Spleen (tissue), 11 donors: ENCODE data around the gene PHACTR1. TPM values are rescaled to one million over a fixed set of nuclear protein-coding genes. Genes with fewer than 3 reads are reported as not detected.

ENCODE experiments used
- DNase-seq: peaks from one replicate; pipeline ENCODE4 v3.0.0-alpha.2; 2020
- H3K27ac ChIP-seq, 8 donors: fragments of 200-600 bp; sonication (generic) in 7 of 8; 1 replicate in 4 of 8; 2 replicates in 4 of 8; pipeline versions ENCODE4 v1.5.0 to v1.8.0; 2016 to 2021; ENCODE audit warnings: inconsistent platforms in 4 of 8, mild to moderate bottlenecking in 4 of 8, moderate library complexity in 1 of 8
- H3K27me3 ChIP-seq, 7 donors: fragments of 200-600 bp; sonication (generic) in 6 of 7; replicated peaks in 1 of 7; 1 replicate in 4 of 7; 2 replicates in 3 of 7; pipeline versions ENCODE4 v1.5.0 to v1.8.0; 2016 to 2021; ENCODE audit warnings: inconsistent platforms in 3 of 7, mild to moderate bottlenecking in 1 of 7
- H3K36me3 ChIP-seq, 6 donors: fragments of 200-600 bp; sonication (generic) in 5 of 6; 1 replicate in 4 of 6; 2 replicates in 2 of 6; pipeline versions ENCODE4 v1.5.0 to v1.8.0; 2016 to 2021; ENCODE audit warnings: inconsistent platforms in 2 of 6
- H3K4me1 ChIP-seq, 6 donors: fragments of 200-600 bp; sonication (generic) in 5 of 6; 1 replicate in 3 of 6; 2 replicates in 3 of 6; pipeline versions ENCODE4 v1.5.0 to v1.8.0; 2016 to 2021; ENCODE audit warnings: inconsistent platforms in 3 of 6
- H3K4me3 ChIP-seq, 8 donors: fragments of 200-600 bp; sonication (generic) in 7 of 8; 1 replicate in 4 of 8; 2 replicates in 4 of 8; pipeline versions ENCODE4 v1.5.0 to v1.8.0; 2016 to 2021; ENCODE audit warnings: inconsistent platforms in 4 of 8, mild to moderate bottlenecking in 4 of 8, moderate library complexity in 2 of 8
- H3K9me3 ChIP-seq, 8 donors: fragments of 200-600 bp; sonication (generic) in 7 of 8; 1 replicate in 4 of 8; 2 replicates in 4 of 8; pipeline versions ENCODE4 v1.5.0 to v1.8.0; 2016 to 2021; ENCODE audit warnings: inconsistent platforms in 4 of 8
- POLR2A ChIP-seq, 3 donors: fragments of 450-650 bp; IDR thresholded peaks; one replicate each; pipeline ENCODE4 v1.5.1; 2017; ENCODE audit warnings: antibody characterized with exemption in 3 of 3, mild to moderate bottlenecking in 1 of 3
- POLR2AphosphoS5 ChIP-seq, 3 donors: sonication (generic); formaldehyde crosslinking; IDR thresholded peaks; one replicate each; pipeline ENCODE4 v1.5.1; 2017; ENCODE audit warnings: antibody characterized with exemption in 3 of 3
- WGBS, 5 donors: extraction: QIAGEN DNeasy Blood & Tissue Kit in 3 of 5; methylation state at CpG; one replicate each; pipeline versions ENCODE4 v1.1.5 to v1.1.7; 2013 to 2018; 5-methylcytosine and 5-hydroxymethylcytosine counted together
- intact Hi-C: fragments of 100-400 bp; cut with DNase I; formaldehyde crosslinking; loops from one replicate; pipeline ENCODE4 v1.15.0; 2023; ENCODE audit warnings: low total_unique reads
- polyA plus RNA-seq, 3 donors: library from polyadenylated mRNA; stranded (reverse); fragments of 200-250 nt; gene quantifications; one replicate each; pipeline ENCODE4 v1.2.1, GENCODE V29; 2013
- total RNA-seq, 7 donors: library from RNA; depleted of rRNA in 3 of 7; stranded (reverse); fragments of >200 nt in 3 of 7; fragmentation: NEBNext Ultra II Directional in 4 of 7; extraction: Animal tissue kit (Norgen Biotek cat#: 25700) in 4 of 7; gene quantifications; one replicate each; pipeline versions ENCODE4 v1.1.0 to v1.2.1, GENCODE V29; 2016 to 2021
- TF ChIP-seq, protein P1 (sequence below), 11 experiments: fragments of 200-600 bp in 7 of 11; fragments of 450-650 bp in 4 of 11; sonication (generic) in 4 of 11; IDR thresholded peaks in 8 of 11; conservative IDR thresholded peaks in 3 of 11; 1 replicate in 7 of 11; 2 replicates in 4 of 11; pipeline versions ENCODE4 v1.4.0 to v1.8.0; 2016 to 2021; ENCODE audit warnings: antibody characterized with exemption in 11 of 11, inconsistent platforms in 4 of 11, mild to moderate bottlenecking in 1 of 11
- donor health status: healthy with polysubstance abuse.
- donor health status: DM: no; HTN: no; CAD: no; lungs with moderate emphysema.
- donor health status: DM: no; HTN: no; CAD: no.
- donor health status: Bipolar disorder and iron deficiency.
- donor health status: healthy.
- donor health status: DM: no; HTN: no; CAD: no.
- donor health status: DM: yes; HTN: yes; CAD: no.

Gene PHACTR1
- total and polyA plus RNA-seq, 10 donors: 8.5 to 45.3 (median 30.8) TPM

DNA sequence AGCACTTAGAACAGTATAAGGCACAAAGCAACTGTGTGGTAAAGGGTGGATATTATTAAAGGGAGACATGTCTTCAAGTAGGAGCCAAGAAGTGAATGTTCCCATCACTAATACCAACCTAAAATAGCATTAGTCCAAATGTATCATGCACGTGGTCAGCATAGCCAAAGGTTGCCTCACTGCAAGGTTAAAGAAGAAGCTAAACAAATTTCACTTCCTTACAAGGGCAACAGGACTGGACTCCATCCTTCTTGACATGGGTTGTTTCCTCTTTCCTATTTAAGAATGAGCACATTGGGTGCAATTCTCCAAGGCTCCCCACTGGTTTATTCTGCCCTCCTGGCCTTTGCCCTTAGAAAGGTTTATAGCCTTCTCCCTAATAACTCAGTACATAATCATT, 186.7 kb downstream of the PHACTR1 start:
- WGBS, 5 donors: 9 to 45% (median 23%) methylated on average over 1 of the region's 1 CpG
- H3K36me3 ChIP-seq: no peaks in the 10 kb centered on the region

DNA sequence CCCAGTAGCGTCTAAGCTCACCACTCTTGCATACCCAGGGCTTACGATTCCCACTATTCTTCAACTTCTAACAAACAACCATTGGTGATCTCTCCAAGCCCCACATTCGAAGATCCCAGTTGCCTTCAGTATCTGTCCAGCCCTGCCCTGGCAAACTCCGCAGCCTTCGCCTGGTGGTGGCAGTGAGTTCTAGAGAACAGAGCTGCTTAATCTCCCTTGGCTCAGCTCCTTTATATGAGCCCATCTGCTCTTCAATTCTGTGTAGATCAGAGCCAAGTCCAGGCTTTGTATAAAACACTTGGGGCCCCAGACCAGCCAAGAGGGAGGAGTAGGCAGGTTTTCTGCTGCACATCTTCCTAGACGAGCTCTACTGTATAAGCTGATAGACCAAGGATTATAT, 193.3 kb downstream of the PHACTR1 start:
- no peaks in the 10 kb centered on the region for H3K36me3 ChIP-seq
- no peak overlapping the region for H3K4me3 ChIP-seq
- H3K27me3 ChIP-seq: no peaks in the 10 kb centered on the region
- 88 to 95% (median 91%) methylated on average over 6 of the region's 6 CpGs for WGBS, 5 donors
- DNase-seq: no peak
- H3K9me3 ChIP-seq: no peaks in the 10 kb centered on the region
- no peaks in the 10 kb centered on the region for H3K4me1 ChIP-seq
- TF ChIP-seq POLR2AphosphoS5 (IDR thresholded peaks at IDR 0.05) (no peak), POLR2A (IDR thresholded peaks at IDR 0.05) (no peak)
- TF ChIP-seq, protein P1, sequence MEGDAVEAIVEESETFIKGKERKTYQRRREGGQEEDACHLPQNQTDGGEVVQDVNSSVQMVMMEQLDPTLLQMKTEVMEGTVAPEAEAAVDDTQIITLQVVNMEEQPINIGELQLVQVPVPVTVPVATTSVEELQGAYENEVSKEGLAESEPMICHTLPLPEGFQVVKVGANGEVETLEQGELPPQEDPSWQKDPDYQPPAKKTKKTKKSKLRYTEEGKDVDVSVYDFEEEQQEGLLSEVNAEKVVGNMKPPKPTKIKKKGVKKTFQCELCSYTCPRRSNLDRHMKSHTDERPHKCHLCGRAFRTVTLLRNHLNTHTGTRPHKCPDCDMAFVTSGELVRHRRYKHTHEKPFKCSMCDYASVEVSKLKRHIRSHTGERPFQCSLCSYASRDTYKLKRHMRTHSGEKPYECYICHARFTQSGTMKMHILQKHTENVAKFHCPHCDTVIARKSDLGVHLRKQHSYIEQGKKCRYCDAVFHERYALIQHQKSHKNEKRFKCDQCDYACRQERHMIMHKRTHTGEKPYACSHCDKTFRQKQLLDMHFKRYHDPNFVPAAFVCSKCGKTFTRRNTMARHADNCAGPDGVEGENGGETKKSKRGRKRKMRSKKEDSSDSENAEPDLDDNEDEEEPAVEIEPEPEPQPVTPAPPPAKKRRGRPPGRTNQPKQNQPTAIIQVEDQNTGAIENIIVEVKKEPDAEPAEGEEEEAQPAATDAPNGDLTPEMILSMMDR (IDR thresholded peaks at IDR 0.05 in 8 of 11, conservative IDR thresholded peaks at IDR 0.05 in 3 of 11): no peak
- intact Hi-C loops: loop anchor here (2.0 to 10.0 kb wide), 2 partner anchors 421 to 635 kb away; no protein-coding TSS in a partner anchor
- H3K27ac ChIP-seq: no peak overlapping the region

More for the DNA sequence above, 186.7 kb downstream of the PHACTR1 start:
- Histone ChIP-seq H3K27me3 (peaks cover 0 to 10% (median 0%) of the 10 kb centered on the region in 7 donors), H3K9me3 (no peaks in the 10 kb centered on the region), H3K27ac (no peak overlapping the region), H3K4me3 (no peak overlapping the region), H3K4me1 (no peaks in the 10 kb centered on the region)
- DNase-seq: no peak
- intact Hi-C loops: no loop called here
- TF ChIP-seq, protein P1 (IDR thresholded peaks at IDR 0.05 in 8 of 11, conservative IDR thresholded peaks at IDR 0.05 in 3 of 11): no peak

DNA sequence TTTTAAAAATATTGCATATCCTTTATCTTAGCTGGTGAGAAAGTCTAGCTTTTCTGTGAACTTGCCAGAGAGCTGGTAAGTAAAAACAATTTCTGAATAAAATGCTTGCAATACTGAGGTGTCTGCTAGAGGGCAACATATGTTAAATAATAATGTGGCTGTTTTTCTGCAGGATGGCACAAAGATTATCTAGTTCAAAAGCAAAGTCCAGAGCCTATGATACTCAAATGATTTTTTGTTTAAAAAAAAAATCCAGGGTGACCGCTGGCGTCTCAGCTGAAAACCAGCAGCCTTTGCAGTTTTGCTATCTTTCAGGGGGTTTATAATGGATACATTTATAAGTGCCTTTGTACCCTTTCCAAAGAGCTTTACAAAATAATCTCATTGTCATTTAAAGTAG, 194.9 kb downstream of the PHACTR1 start:
- 23 to 59% (median 37%) methylated on average over 2 of the region's 2 CpGs for WGBS, 5 donors
- DNase-seq: no peak
- intact Hi-C loops: loop anchor here (2.0 to 10.0 kb wide), 2 partner anchors 419 to 633 kb away; no protein-coding TSS in a partner anchor
- no peaks in the 10 kb centered on the region for H3K36me3 ChIP-seq
- TF ChIP-seq, protein P1 (IDR thresholded peaks at IDR 0.05 in 8 of 11, conservative IDR thresholded peaks at IDR 0.05 in 3 of 11): peak in 8 of 11 experiments; percentile 32 to 60 (median 52)
- TF ChIP-seq POLR2A (IDR thresholded peaks at IDR 0.05): no peak
- peaks cover 0 to 4% (median 0%) of the 10 kb centered on the region in 6 donors for H3K4me1 ChIP-seq
- H3K27ac ChIP-seq: no peak overlapping the region
- H3K9me3 ChIP-seq: no peaks in the 10 kb centered on the region
- H3K4me3 ChIP-seq: no peak overlapping the region
- H3K27me3 ChIP-seq: no peaks in the 10 kb centered on the region

DNA sequence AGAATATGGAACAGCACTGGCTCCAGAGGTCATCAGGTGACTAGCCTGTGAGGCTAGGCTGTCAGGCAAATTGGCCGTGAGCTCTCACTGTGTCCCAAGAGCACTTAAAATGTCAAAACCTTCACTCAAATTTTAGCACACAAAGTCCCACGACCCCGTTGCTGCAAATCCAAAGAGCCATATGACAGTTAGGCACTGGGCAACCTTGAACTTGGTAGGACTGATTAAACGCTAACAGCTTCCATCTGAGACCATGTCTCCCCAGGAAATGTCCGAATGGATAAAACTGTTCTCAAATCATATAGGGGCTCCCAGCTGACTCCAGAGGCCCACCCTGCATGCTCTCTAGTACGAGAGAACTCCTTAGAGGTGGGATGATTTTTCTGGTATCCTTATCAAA, 196.6 kb downstream of the PHACTR1 start:
- WGBS, 5 donors: 68 to 87% (median 85%) methylated on average over 6 of the region's 6 CpGs
- Histone ChIP-seq H3K27me3 (no peaks in the 10 kb centered on the region), H3K36me3 (no peaks in the 10 kb centered on the region), H3K4me1 (peaks cover 0 to 4% (median 0%) of the 10 kb centered on the region in 6 donors), H3K4me3 (no peak overlapping the region), H3K9me3 (no peaks in the 10 kb centered on the region), H3K27ac (no peak overlapping the region)
- TF ChIP-seq POLR2AphosphoS5 (IDR thresholded peaks at IDR 0.05): no peak
- TF ChIP-seq POLR2A (IDR thresholded peaks at IDR 0.05): no peak
- intact Hi-C loops: loop anchor here (10.0 kb wide), 1 partner anchor 632 kb away; no protein-coding TSS in a partner anchor
- no peak for DNase-seq
